K562 (cell line): ENCODE measurements around the gene NACA2. TPM values are rescaled to one million over a fixed set of nuclear protein-coding genes. Genes with fewer than 3 reads are reported as not detected.

Experiments used
- ATAC-seq: fragments of 200-7000 bp; cut with Tn5 transposase; 3 replicates; pipeline ENCODE4 v1.9.1; 2020; ENCODE audit warnings: moderate library complexity
- BruUV-seq: library from RNA; stranded (reverse); fragments of 400-500 nt; replicated peaks from 2 replicates; lab custom pipeline; 2021; lab: Mats Ljungman, UMichigan
- CTCF ChIA-PET: fragments of 300-600 bp; formaldehyde crosslinking; extraction: SDS; loops from one replicate; lab custom pipeline; 2021; ENCODE audit warnings: low intra/inter-chr PET ratio; lab: Yijun Ruan, JAX
- POLR2A ChIA-PET: fragments of 300-600, 350-650 bp; sonication (Branson Sonifier 250); formaldehyde crosslinking; extraction: SDS; loops from one replicate; lab custom pipeline; 2021; ENCODE audit warnings: antibody characterized with exemption, inconsistent platforms; lab: Yijun Ruan, JAX
- DNase-seq, 4 experiments: peaks; one replicate each; pipeline versions ENCODE4 v3.0.0 to v3.0.0-alpha.2; 2011 to 2018; ENCODE audit warnings: low spot score in 3 of 4, mixed read lengths in 3 of 4; ENCODE audit errors: extremely low read depth in 1 of 4
- FAIRE-seq: peaks from 2 replicates; lab custom pipeline; 2011; peaks lifted over from hg19 to GRCh38; lab: Jason Lieb, UNC
- H2AFZ ChIP-seq: 2 replicates; pipeline ENCODE4 v1.6.0; 2011; ENCODE audit warnings: low read depth, low read length, control low read depth, inconsistent platforms
- H3K27ac ChIP-seq: fragments of 200-600 bp; 3 replicates; pipeline ENCODE4 v1.8.0; 2011; ENCODE audit warnings: low read depth, mild to moderate bottlenecking, control low read depth, inconsistent platforms, low read length, moderate library complexity, mixed read lengths; ENCODE audit errors: extremely low read depth
- H3K27me3 ChIP-seq, 2 experiments: fragments of 300-600 bp in 1 of 2; 2 replicates in 1 of 2; 3 replicates in 1 of 2; pipeline versions ENCODE4 v1.6.0 to v1.8.0; 2011; ENCODE audit warnings: inconsistent platforms in 2 of 2, low read length in 2 of 2, mild to moderate bottlenecking in 1 of 2, mixed read lengths in 1 of 2, moderate library complexity in 1 of 2; ENCODE audit not compliant: control insufficient read depth in 2 of 2, insufficient read depth in 2 of 2
- H3K36me3 ChIP-seq: fragments of 300-600 bp; 3 replicates; pipeline ENCODE4 v1.8.0; 2011; ENCODE audit warnings: mild to moderate bottlenecking, low read length, inconsistent platforms; ENCODE audit not compliant: control insufficient read depth, insufficient read depth
- H3K4me1 ChIP-seq, 2 experiments: fragments of 200-600 bp in 1 of 2; replicated peaks in 1 of 2; 2 replicates in 1 of 2; 3 replicates in 1 of 2; pipeline versions ENCODE4 v1.5.1 to v1.8.0; 2011; ENCODE audit warnings: inconsistent platforms in 2 of 2, low read length in 2 of 2, mild to moderate bottlenecking in 1 of 2, mixed read lengths in 1 of 2, moderate library complexity in 1 of 2; ENCODE audit not compliant: control insufficient read depth in 2 of 2, insufficient read depth in 2 of 2
- H3K4me2 ChIP-seq: 2 replicates; pipeline ENCODE4 v1.6.1; 2011; ENCODE audit warnings: low read length, control low read depth, inconsistent platforms, mixed read lengths; ENCODE audit not compliant: insufficient read depth
- H3K4me3 ChIP-seq: fragments of 200-600 bp; sonication (generic), shearing (Covaris generic); 2 replicates; pipeline ENCODE4 v1.5.1; 2016; ENCODE audit warnings: control low read depth, inconsistent platforms
- H3K79me2 ChIP-seq: fragments of 200-600 bp; 3 replicates; pipeline ENCODE4 v1.8.0; 2011; ENCODE audit warnings: low read length, inconsistent platforms; ENCODE audit not compliant: control insufficient read depth, insufficient read depth
- H3K9ac ChIP-seq, 2 experiments: 2 replicates each; pipeline versions ENCODE4 v1.6.0 to v1.6.1; 2011; ENCODE audit warnings: low read depth in 2 of 2, low read length in 2 of 2, control low read depth in 1 of 2, inconsistent platforms in 1 of 2, mild to moderate bottlenecking in 1 of 2, mixed read lengths in 1 of 2; ENCODE audit not compliant: insufficient read depth in 1 of 2
- H3K9me1 ChIP-seq: one replicate; pipeline ENCODE4 v1.6.0; 2011; ENCODE audit warnings: inconsistent platforms, mild to moderate bottlenecking, low read length, moderate library complexity; ENCODE audit not compliant: control insufficient read depth, insufficient read depth
- H3K9me3 ChIP-seq: replicated peaks from 2 replicates; pipeline ENCODE4 v1.5.1; 2011; ENCODE audit warnings: low read depth, low read length, inconsistent platforms; ENCODE audit not compliant: control insufficient read depth, insufficient read depth
- H4K20me1 ChIP-seq: replicated peaks from 2 replicates; pipeline ENCODE4 v1.6.1; 2011; ENCODE audit warnings: low read length, inconsistent platforms, mixed read lengths; ENCODE audit not compliant: control insufficient read depth, insufficient read depth
- FOXO4 ChIP-seq: fragments of 450-650 bp; formaldehyde crosslinking; IDR thresholded peaks from 2 replicates; pipeline ENCODE4 v1.4.0; 2020; ENCODE audit warnings: mild to moderate bottlenecking, moderate library complexity
- MTA3 ChIP-seq: fragments of 450-650 bp; formaldehyde crosslinking; IDR thresholded peaks from 2 replicates; pipeline ENCODE4 v1.6.1; 2017; ENCODE audit warnings: mild to moderate bottlenecking, borderline replicate concordance
- NFE2L1 ChIP-seq: fragments of 450-650 bp; IDR thresholded peaks from 2 replicates; pipeline ENCODE4 v1.6.1; 2016; ENCODE audit warnings: missing genetic modification characterization, low read depth, mild to moderate bottlenecking, missing compliant biosample characterization, moderate library complexity, borderline replicate concordance
- ZBTB11 ChIP-seq, 3 experiments: fragments of 200-800 bp in 1 of 3; fragments of 250-450 bp in 1 of 3; fragments of 450-650 bp in 1 of 3; sonication (Bioruptor Pico) in 1 of 3; sonication (Bioruptor generic) in 1 of 3; formaldehyde crosslinking in 1 of 3; IDR thresholded peaks; 2 replicates each; pipeline versions ENCODE4 v1.6.1 to v1.8.0; 2016 to 2022; ENCODE audit warnings: mild to moderate bottlenecking in 2 of 3, missing genetic modification characterization in 2 of 3, missing compliant biosample characterization in 1 of 3, moderate library complexity in 1 of 3
- WGBS: fragments of 100-300 bp; shearing (Covaris generic); methylation state at CpG from one replicate; pipeline ENCODE4 v1.1.6; 2016; ENCODE audit warnings: low coverage, mixed read lengths; ENCODE audit not compliant: insufficient coverage; ENCODE audit errors: missing lambda C conversion rate; 5-methylcytosine and 5-hydroxymethylcytosine counted together
- in situ Hi-C: fragments of 300-500 bp; cut with MboI; formaldehyde crosslinking; loops from 4 replicates; pipeline ENCODE4 v1.15.0; 2018; ENCODE audit warnings: inconsistent platforms, mixed read lengths
- intact Hi-C: fragments of 100-400 bp; cut with micrococcal nuclease; formaldehyde crosslinking; loops from 2 replicates; pipeline ENCODE4 v1.14.2; 2022
- polyA plus RNA-seq, 8 experiments: library from polyadenylated mRNA; depleted of rRNA in 4 of 8; stranded (reverse) in 5 of 8; unstranded in 3 of 8; fragments of >200 nt; fragmentation: Nextera tagmentation in 2 of 8; fragmentation: Illumina TruSeq in 1 of 8; extraction: Ambion mirVana in 2 of 8; extraction: Trizol in 1 of 8; gene quantifications; 2 replicates each; pipeline versions ENCODE4 v1.2.1 to v1.2.3, GENCODE V29; 2011 to 2014; ENCODE audit warnings: inconsistent platforms in 1 of 8, missing spikeins in 1 of 8
- total RNA-seq, 7 experiments: library from RNA; depleted of rRNA in 6 of 7; stranded (reverse); fragments of >200 nt in 6 of 7; fragmentation: Illumina TruSeq in 2 of 7; extraction: Trizol in 2 of 7; gene quantifications; 2 replicates each; pipeline versions ENCODE4 v1.2.1 to v1.2.3, GENCODE V29; 2011 to 2021; ENCODE audit warnings: low replicate concordance in 1 of 7

The NACA2 gene
- total and polyA plus RNA-seq, 9 of the 15 experiments (the other 6 are each of a cell fraction or from before 2014, with no cell fraction given) = 0.13 to 0.29 (median 0.23) TPM; not detected in 4

- H2AFZ ChIP-seq = no peak overlapping the region
- no peak for FAIRE-seq
- no peak overlapping the region for H3K9ac ChIP-seq
- H3K9me1 ChIP-seq = no peaks in the 10 kb centered on the region
- no TSS peak for BruUV-seq
- DNase-seq = no peak
- H4K20me1 ChIP-seq = no peaks in the 10 kb centered on the region
- in situ Hi-C loops = no loop called here
- no peaks in the 10 kb centered on the region for H3K9me3 ChIP-seq
- ChIA-PET POLR2A (interaction anchor here (1.0 kb wide), 1 partner anchor 526 kb away, joined by 3 read pairs; no protein-coding TSS in a partner anchor), CTCF (interaction anchor here (0.7 kb wide), 1 partner anchor 171 kb away, joined by 3 read pairs; no protein-coding TSS in a partner anchor)
- WGBS = 14% methylated on average over 4 of the region's 4 CpGs
- no peak overlapping the region for H3K4me3 ChIP-seq
- no peak for ATAC-seq
- H3K36me3 ChIP-seq = no peaks in the 10 kb centered on the region
- TF ChIP-seq ZBTB11 (CRISPR knock-in tag; IDR thresholded peaks at IDR 0.05) (peak in 1 of 3 experiments; percentile 82; a peak in 2 of 6 replicates), NFE2L1 (tag) (no peak), MTA3 (no peak), FOXO4 (CRISPR knock-in tag) (no peak)
- intact Hi-C loops = loop anchor here (2.0 kb wide), 1 partner anchor 171 kb away; no protein-coding TSS in a partner anchor
- H3K27me3 ChIP-seq = 0 out of 5 replicates have a peak, but pooled peaks cover 0 to 3% of the 10 kb centered on the region in 2 experiments
- H3K4me2 ChIP-seq = no peak overlapping the region
- H3K4me1 ChIP-seq = no peaks in the 10 kb centered on the region
- no peaks in the 10 kb centered on the region for H3K79me2 ChIP-seq
- no peak overlapping the region for H3K27ac ChIP-seq
Observed at GRCh38 chr17:61583660-61584264, 7.3 kb downstream of the NACA2 start.
